HG03520 (cell line): ENCODE results near the gene CCDC154.
"Not testable (repeated sequence)": the region's sequence is repeated elsewhere in the genome, so short reads cannot be mapped to it uniquely, and the experiment has no call there.

Source experiments
- ATAC-seq: cut with Tn5 transposase; IDR thresholded peaks from one replicate; pipeline ENCODE4 v1.9.1; 2021; ENCODE audit warnings: mild to moderate bottlenecking, moderate library complexity; ENCODE audit not compliant: unreplicated experiment

Gene CCDC154

GRCh38 chr16:1474082-1474795 lies 29.9 kb upstream of the CCDC154 start:
- peak; percentile 5 for ATAC-seq

- ATAC-seq: no peak
These were observed 28.6 kb upstream of the CCDC154 start for GRCh38 chr16:1472974-1473373.

DNA sequence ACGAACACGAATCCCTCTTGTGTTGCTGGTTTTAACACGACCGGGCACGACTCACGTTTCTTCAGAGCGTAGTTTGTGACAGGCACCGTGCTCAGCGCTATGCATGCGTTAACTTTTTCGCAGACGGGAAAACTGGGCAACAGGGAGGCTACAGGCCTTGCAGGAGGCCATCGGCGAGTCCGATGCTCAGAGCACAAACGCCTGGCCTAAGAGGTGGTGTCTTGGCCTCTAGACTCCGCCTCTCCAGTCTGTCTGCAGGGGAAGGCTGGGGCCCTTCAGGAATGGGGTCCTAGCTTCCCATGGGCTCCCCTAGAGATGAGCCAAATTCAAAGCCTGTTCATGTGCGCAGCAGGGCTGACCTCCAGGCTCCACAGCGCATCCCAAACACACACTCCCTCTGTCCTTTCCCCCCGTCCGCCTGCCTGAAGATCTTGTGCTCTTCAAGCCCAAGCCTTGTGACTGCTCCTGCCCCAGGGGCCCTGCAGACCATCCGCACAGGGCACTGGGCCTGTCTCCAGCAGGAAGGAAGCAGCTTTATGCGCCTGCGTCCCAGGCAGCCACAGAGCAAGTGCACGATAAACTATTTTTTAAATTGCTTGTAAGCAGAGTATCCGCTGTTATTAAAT lies 27.3 kb upstream of the CCDC154 start:
- no peak for ATAC-seq

GRCh38 chr16:1470481-1471251 lies 26.3 kb upstream of the CCDC154 start:
- ATAC-seq: no peak

- ATAC-seq: no peak
These were observed 25.4 kb upstream of the CCDC154 start for GRCh38 chr16:1469693-1470201.

- ATAC-seq: not testable (repeated sequence)
These were observed 24.8 kb upstream of the CCDC154 start for GRCh38 chr16:1469141-1469540.

- no peak for ATAC-seq
These were observed 24.1 kb upstream of the CCDC154 start for GRCh38 chr16:1468426-1468810.

- no peak for ATAC-seq
These were observed 22.7 kb upstream of the CCDC154 start for GRCh38 chr16:1466968-1467521.

DNA sequence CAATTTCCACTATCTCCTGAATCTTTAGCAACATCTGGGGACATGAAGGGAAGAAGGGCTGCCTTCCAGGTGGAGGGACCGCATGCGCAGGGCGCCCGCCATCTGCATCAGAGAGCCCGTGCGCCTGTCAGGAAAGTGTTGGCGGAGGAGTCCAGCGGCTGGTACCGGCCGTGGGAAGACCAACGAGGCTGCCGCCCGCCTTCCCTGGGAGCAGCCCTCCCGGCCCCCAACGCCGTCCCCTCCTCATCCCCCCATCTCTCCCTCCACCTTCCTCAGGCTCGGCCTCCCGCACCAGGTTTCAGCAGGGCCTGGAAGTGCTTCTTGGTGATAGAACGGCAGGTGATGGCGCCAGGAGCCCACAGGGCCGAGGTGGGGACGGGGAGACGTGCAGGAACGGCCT lies 21.7 kb upstream of the CCDC154 start:
- ATAC-seq: no peak

GRCh38 chr16:1465567-1465915 lies 21.2 kb upstream of the CCDC154 start:
- no peak for ATAC-seq

- no peak for ATAC-seq
These were observed 20.7 kb upstream of the CCDC154 start for GRCh38 chr16:1464894-1465566.

DNA sequence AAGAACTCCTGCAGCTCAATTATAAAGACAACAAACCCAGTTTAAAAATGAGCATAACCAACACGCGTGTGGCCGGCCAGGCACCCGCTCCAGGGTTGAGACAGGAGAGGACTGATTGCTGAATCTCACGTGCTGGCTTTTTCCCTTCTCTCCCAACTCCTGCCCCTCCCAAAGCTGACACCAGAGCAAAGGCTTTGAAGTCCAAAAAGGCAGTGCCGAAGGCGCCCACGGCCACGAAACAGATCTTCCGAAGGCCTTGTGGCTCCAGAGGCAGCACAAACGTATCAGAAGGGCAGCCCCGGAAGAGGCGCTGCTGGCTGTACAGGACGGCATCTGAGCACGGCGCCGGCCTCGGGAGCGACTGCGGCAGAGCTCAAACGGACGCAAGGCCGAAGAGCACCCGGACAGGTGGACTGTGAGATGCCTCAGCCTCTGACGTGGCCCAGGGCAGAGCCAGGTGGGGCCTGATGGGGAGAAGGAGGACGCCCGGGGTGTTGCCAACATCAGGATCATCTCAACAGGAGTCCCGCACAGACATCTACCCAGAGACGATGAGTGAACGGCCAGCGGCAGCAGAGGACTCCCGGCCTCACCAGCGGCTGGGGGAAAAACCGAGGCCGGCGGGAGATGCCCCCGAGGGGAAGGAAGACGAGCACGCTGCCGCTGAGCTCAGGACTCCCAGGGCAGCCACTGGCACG lies 20.0 kb upstream of the CCDC154 start:
- no peak for ATAC-seq

DNA sequence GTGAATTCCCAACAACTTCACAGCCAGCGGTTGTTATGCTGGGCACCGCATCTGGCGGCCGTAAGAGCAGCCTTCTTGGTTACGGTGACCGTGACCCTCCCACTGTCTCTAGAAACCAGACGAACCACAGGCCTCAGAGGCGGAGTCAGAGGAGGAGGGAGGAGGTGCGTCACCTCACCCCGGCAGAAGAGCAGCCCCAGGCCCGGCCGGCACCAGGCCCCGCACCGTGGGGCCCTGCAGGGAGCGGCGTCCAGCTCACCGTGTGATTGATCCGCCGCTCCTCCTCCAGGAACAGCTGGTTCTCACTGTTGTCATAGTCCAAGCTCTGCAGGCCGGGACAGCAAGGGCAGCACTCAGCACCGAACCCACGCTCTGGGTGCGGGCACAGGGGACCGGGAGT lies 16.8 kb upstream of the CCDC154 start:
- no peak for ATAC-seq

GRCh38 chr16:1460602-1461138 lies 16.3 kb upstream of the CCDC154 start:
- ATAC-seq: no peak

GRCh38 chr16:1459967-1460366 lies 15.6 kb upstream of the CCDC154 start:
- no peak for ATAC-seq

DNA sequence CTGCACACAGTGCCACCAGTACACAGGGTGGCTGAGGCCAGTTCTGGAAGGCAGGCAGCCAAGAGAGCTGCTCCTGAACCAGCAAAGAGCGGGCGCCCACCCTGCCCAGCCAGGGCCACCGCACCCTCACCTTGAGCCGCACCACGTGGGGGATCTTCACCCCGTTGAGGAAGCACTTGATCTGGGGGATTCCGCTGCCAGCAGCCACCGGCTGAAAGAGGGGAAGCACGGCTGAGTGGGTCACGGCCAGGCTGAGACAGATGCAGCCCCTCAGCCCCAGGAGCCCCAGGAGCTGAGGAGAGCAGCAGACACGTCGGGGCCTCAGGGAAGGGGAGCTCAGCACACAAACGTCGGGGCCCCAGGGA lies 14.6 kb upstream of the CCDC154 start:
- ATAC-seq: no peak

GRCh38 chr16:1458336-1458976 lies 14.1 kb upstream of the CCDC154 start:
- no peak for ATAC-seq

DNA sequence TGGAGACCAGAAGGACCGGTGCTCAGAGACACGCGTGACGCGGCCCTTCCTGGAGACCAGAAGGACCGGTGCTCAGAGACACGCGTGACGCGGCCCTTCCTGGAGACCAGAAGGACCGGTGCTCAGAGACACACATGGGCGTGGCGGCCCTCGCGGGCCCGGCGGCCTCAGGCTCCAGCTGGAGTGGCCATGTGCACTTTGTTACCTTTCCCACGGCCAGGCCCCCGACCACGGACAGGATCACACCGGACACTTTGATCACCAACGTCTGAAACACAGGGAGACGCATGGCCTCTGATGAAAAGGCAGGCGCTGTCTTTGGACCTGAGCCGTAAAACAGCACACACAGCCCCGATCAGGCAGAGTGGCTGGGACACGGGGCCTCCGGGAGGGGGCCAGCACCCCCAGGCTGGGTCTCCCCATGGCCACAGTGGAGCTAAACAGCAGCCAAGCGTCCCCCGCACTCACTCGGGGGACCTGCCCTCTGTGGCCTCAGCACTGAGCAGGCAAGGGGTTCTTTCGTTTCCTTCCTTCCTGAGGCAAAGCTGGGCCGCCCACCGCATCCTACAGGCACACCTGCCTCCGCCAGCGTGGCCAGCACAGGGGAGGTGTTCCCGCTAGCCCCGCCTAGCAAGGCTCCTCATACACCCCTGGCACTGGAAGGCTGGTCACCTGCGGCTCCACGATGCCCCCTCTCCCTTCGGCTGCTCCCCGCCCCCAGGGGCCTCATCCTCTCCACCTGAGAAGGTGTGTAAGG lies 13.3 kb upstream of the CCDC154 start:
- no peak for ATAC-seq

DNA sequence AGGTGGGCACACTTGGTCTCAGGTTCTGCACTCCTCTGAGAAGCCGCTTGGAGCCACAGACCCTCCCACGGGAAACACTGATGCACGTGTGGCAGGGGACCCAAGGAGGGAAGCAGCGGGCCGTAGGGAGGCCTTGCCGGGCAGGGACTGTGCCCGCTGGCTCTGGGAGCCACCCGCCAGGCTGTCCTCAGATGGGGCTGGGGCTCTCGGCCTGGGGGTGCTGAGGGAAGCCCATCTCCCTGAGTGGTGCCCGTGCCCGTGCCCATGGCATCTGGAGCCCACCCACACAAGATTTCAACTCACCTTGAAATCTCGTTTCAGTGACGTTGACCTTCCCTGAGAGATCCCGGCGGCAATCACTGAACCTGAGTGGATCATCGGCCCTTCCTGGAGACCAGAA lies 12.6 kb upstream of the CCDC154 start:
- ATAC-seq: no peak
